Caco-2 (cell line): Measurements from ENCODE around the gene ZNF266. TPM values are rescaled to one million over a fixed set of nuclear protein-coding genes. Genes with fewer than 3 reads are reported as not detected.

ENCODE experiments used
- BruUV-seq: library from RNA; stranded (reverse); fragments of 400-500 nt; replicated peaks from 2 replicates; lab custom pipeline; 2021; lab: Mats Ljungman, UMichigan
- CTCF ChIA-PET: fragments of 300-600 bp; sonication (Branson Sonifier 250); formaldehyde crosslinking; loops from one replicate; lab custom pipeline; 2022; ENCODE audit warnings: antibody characterized with exemption; lab: Charles Lee
- POLR2A ChIA-PET: fragments of 300-600 bp; sonication (Branson Sonifier 250); formaldehyde crosslinking; loops from one replicate; lab custom pipeline; 2022; ENCODE audit warnings: antibody characterized with exemption; lab: Charles Lee
- DNase-seq, 2 experiments: peaks; one replicate each; pipeline versions ENCODE4 v3.0.0 to v3.0.0-alpha.2; 2020 to 2022
- H3K27me3 ChIP-seq: replicated peaks from 2 replicates; pipeline ENCODE4 v1.6.0; 2011; ENCODE audit warnings: low read length; ENCODE audit not compliant: control insufficient read depth, insufficient read depth
- H3K36me3 ChIP-seq: 2 replicates; pipeline ENCODE4 v1.5.1; 2011; ENCODE audit warnings: low read length; ENCODE audit not compliant: control insufficient read depth, insufficient read depth
- H3K4me1 ChIP-seq: fragments of 250-450 bp; sonication (Bioruptor Pico); 2 replicates; pipeline ENCODE4 v1.5.1; 2020; ENCODE audit warnings: mild to moderate bottlenecking
- H3K4me3 ChIP-seq: 2 replicates; pipeline ENCODE4 v1.5.1; 2011; ENCODE audit warnings: low read depth, mild to moderate bottlenecking, control low read depth, low read length
- H3K9me3 ChIP-seq: fragments of 250-450 bp; sonication (Bioruptor Pico); 2 replicates; pipeline ENCODE4 v1.5.1; 2020; ENCODE audit warnings: mild to moderate bottlenecking, moderate library complexity
- H3K27ac Mint-ChIP-seq: one replicate; pipeline ENCODE4 v1.8.0; 2022; ENCODE audit warnings: mixed read lengths; ENCODE audit not compliant: unreplicated experiment
- H3K27me3 Mint-ChIP-seq: one replicate; pipeline ENCODE4 v1.8.0; 2022; ENCODE audit warnings: mixed read lengths; ENCODE audit not compliant: insufficient read depth, unreplicated experiment
- H3K36me3 Mint-ChIP-seq: one replicate; pipeline ENCODE4 v1.8.0; 2022; ENCODE audit warnings: mild to moderate bottlenecking, mixed read lengths; ENCODE audit not compliant: insufficient read depth, unreplicated experiment
- H3K4me1 Mint-ChIP-seq: one replicate; pipeline ENCODE4 v1.8.0; 2022; ENCODE audit warnings: low read depth, mixed read lengths; ENCODE audit not compliant: unreplicated experiment
- H3K4me3 Mint-ChIP-seq: one replicate; pipeline ENCODE4 v1.8.0; 2022; ENCODE audit warnings: mild to moderate bottlenecking, moderate library complexity, mixed read lengths; ENCODE audit not compliant: unreplicated experiment
- H3K9me3 Mint-ChIP-seq: one replicate; pipeline ENCODE4 v1.8.0; 2022; ENCODE audit warnings: mixed read lengths; ENCODE audit not compliant: unreplicated experiment
- CTCF ChIP-seq, 2 experiments: fragments of 200-600 bp in 1 of 2; IDR thresholded peaks; 1 replicate in 1 of 2; 2 replicates in 1 of 2; pipeline versions ENCODE4 v1.5.1 to v1.8.0; 2011 to 2022; ENCODE audit warnings: antibody characterized with exemption in 1 of 2, control low read depth in 1 of 2, inconsistent platforms in 1 of 2, low read depth in 1 of 2, low read length in 1 of 2, mild to moderate bottlenecking in 1 of 2, moderate library complexity in 1 of 2; ENCODE audit not compliant: insufficient read depth in 1 of 2, severe bottlenecking in 1 of 2, unreplicated experiment in 1 of 2
- intact Hi-C: fragments of 100-400 bp; cut with micrococcal nuclease; formaldehyde crosslinking; loops from one replicate; pipeline ENCODE4 v1.10.0; 2022; ENCODE audit not compliant: unreplicated experiment
- total RNA-seq: library from RNA; stranded (reverse); gene quantifications from 2 replicates; pipeline ENCODE4 v1.2.3, GENCODE V29; 2022

ZNF266 gene
- total RNA-seq, 1 experiment from 2014 or later, result 20.4 TPM

GRCh38 chr19:9467161-9467560, 31.8 kb upstream of the ZNF266 start:
- BruUV-seq, result no TSS peak
- Mint-ChIP-seq H3K36me3 (no peaks in the 10 kb centered on the region), H3K27ac (no peak overlapping the region), H3K4me1 (no peaks in the 10 kb centered on the region), H3K4me3 (no peak overlapping the region), H3K9me3 (peaks cover 11% of the 10 kb centered on the region), H3K27me3 (no peaks in the 10 kb centered on the region)
- Histone ChIP-seq H3K36me3 (no peaks in the 10 kb centered on the region), H3K4me1 (no peaks in the 10 kb centered on the region), H3K9me3 (peaks cover 5% of the 10 kb centered on the region; the same call in 1 of the 2 replicates), H3K27me3 (no peaks in the 10 kb centered on the region), H3K4me3 (no peak overlapping the region)
- no peak for DNase-seq
- ChIA-PET POLR2A (no interaction called here), CTCF (no interaction called here)
- no peak for TF ChIP-seq CTCF (IDR thresholded peaks at IDR 0.05; ENCODE audit: insufficient read depth in 1 of 2, low read depth in 1 of 2, low read length in 1 of 2, severe bottlenecking in 1 of 2, unreplicated experiment in 1 of 2)
- intact Hi-C loops, result no loop called here

GRCh38 chr19:9461938-9462337, 26.6 kb upstream of the ZNF266 start:
- BruUV-seq, result no TSS peak
- Histone ChIP-seq H3K4me1 (no peaks in the 10 kb centered on the region), H3K9me3 (0 out of 2 replicates have a peak, but pooled peaks cover 2% of the 10 kb centered on the region), H3K36me3 (no peaks in the 10 kb centered on the region), H3K4me3 (no peak overlapping the region), H3K27me3 (no peaks in the 10 kb centered on the region)
- ChIA-PET POLR2A (no interaction called here), CTCF (no interaction called here)
- intact Hi-C loops, result no loop called here
- Mint-ChIP-seq H3K36me3 (no peaks in the 10 kb centered on the region), H3K27ac (no peak overlapping the region), H3K9me3 (peaks cover 12% of the 10 kb centered on the region), H3K4me3 (no peak overlapping the region), H3K4me1 (no peaks in the 10 kb centered on the region), H3K27me3 (no peaks in the 10 kb centered on the region)
- no peak for DNase-seq
- TF ChIP-seq CTCF (IDR thresholded peaks at IDR 0.05; ENCODE audit: insufficient read depth in 1 of 2, low read depth in 1 of 2, low read length in 1 of 2, severe bottlenecking in 1 of 2, unreplicated experiment in 1 of 2), result no peak

GRCh38 chr19:9456018-9456689, 20.8 kb upstream of the ZNF266 start:
- H3K36me3 Mint-ChIP-seq, result no peaks in the 10 kb centered on the region
- H3K9me3 Mint-ChIP-seq, result peaks cover 40% of the 10 kb centered on the region
- H3K4me1 ChIP-seq, result no peaks in the 10 kb centered on the region
- H3K27me3 ChIP-seq, result no peaks in the 10 kb centered on the region
- H3K27ac Mint-ChIP-seq, result no peak overlapping the region
- H3K4me3 Mint-ChIP-seq, result no peak overlapping the region
- no peak for TF ChIP-seq CTCF (IDR thresholded peaks at IDR 0.05; ENCODE audit: insufficient read depth in 1 of 2, low read depth in 1 of 2, low read length in 1 of 2, severe bottlenecking in 1 of 2, unreplicated experiment in 1 of 2)
- BruUV-seq, result no TSS peak
- intact Hi-C loops, result no loop called here
- CTCF ChIA-PET, result no interaction called here
- no peak for DNase-seq
- POLR2A ChIA-PET, result no interaction called here
- H3K9me3 ChIP-seq, result peaks cover 4% of the 10 kb centered on the region; the same call in 1 of the 2 replicates
- H3K4me1 Mint-ChIP-seq, result no peaks in the 10 kb centered on the region
- no peak overlapping the region for H3K4me3 ChIP-seq
- no peaks in the 10 kb centered on the region for H3K36me3 ChIP-seq
- no peaks in the 10 kb centered on the region for H3K27me3 Mint-ChIP-seq
